ENCODE measurements around the gene BCLAF3.

GRCh38 chrX:20029728-20030127 is 38.9 kb upstream of the BCLAF3 start:
- TF ChIP-seq CTCF (IDR thresholded peaks at IDR 0.05) (no peak), POLR2AphosphoS5 (IDR thresholded peaks at IDR 0.05) (no peak), POLR2A (IDR thresholded peaks at IDR 0.05) (no peak)
